GM12878 (cell line): ENCODE results near the gene RETREG3.
"Not testable (repeated sequence)": the region's sequence is repeated elsewhere in the genome, so short reads cannot be mapped to it uniquely, and the experiment has no call there.

Experiments used
- CTCF ChIP-seq, 3 experiments: IDR thresholded peaks in 2 of 3; conservative IDR thresholded peaks in 1 of 3; 2 replicates each; pipeline ENCODE4 v1.5.1; 2011; ENCODE audit warnings: low read depth in 3 of 3, low read length in 3 of 3, mild to moderate bottlenecking in 3 of 3, control low read depth in 2 of 3, moderate library complexity in 2 of 3, inconsistent platforms in 1 of 3, mixed read lengths in 1 of 3; ENCODE audit not compliant: control insufficient read depth in 2 of 3, insufficient read depth in 1 of 3; ENCODE audit errors: extremely low read depth in 1 of 3
- GABPA ChIP-seq: IDR thresholded peaks from 2 replicates; pipeline ENCODE4 v1.6.1; 2014; ENCODE audit warnings: antibody characterized with exemption, low read depth, mild to moderate bottlenecking, inconsistent platforms
- MTA2 ChIP-seq: fragments of 450-650 bp; IDR thresholded peaks from 2 replicates; pipeline ENCODE4 v1.6.1; 2016; ENCODE audit warnings: low read depth, mild to moderate bottlenecking, moderate library complexity
- SIN3A ChIP-seq: IDR thresholded peaks from 2 replicates; pipeline ENCODE4 v1.6.1; 2012; ENCODE audit warnings: low read depth, low read length, improper control_type of control experiment

- TF ChIP-seq SIN3A; GABPA; CTCF (IDR thresholded peaks at IDR 0.05 in 2 of 3, conservative IDR thresholded peaks at IDR 0.05 in 1 of 3; ENCODE audit: control insufficient read depth in 2 of 3, extremely low read depth in 1 of 3, insufficient read depth in 1 of 3, low read depth in 3 of 3, low read length in 3 of 3); MTA2: not testable (repeated sequence)
These were observed 68.6 kb downstream of the RETREG3 start for GRCh38 chr17:42540558-42540957.
